Neural cell (in vitro differentiated cells): Measurements from ENCODE around the gene ARHGAP4.

ENCODE experiments used
- EP300 ChIP-seq: fragments of 450-650 bp; conservative IDR thresholded peaks from 2 replicates; pipeline ENCODE4 v1.6.1; 2014; ENCODE audit warnings: antibody characterized with exemption, mild to moderate bottlenecking, moderate library complexity; ENCODE audit not compliant: poor library complexity, severe bottlenecking
- POLR2AphosphoS5 ChIP-seq: IDR thresholded peaks from 2 replicates; pipeline ENCODE4 v1.6.1; 2012
- RAD21 ChIP-seq: fragments of 450-650 bp; conservative IDR thresholded peaks from 2 replicates; pipeline ENCODE4 v1.6.1; 2014; ENCODE audit warnings: antibody characterized with exemption, mild to moderate bottlenecking, moderate library complexity
- TAF1 ChIP-seq: IDR thresholded peaks from 2 replicates; pipeline ENCODE4 v1.6.1; 2012; ENCODE audit warnings: low read depth
- TF ChIP-seq, protein P1 (sequence below): fragments of 450-650 bp; IDR thresholded peaks from 2 replicates; pipeline ENCODE4 v1.5.1; 2014; ENCODE audit warnings: antibody characterized with exemption, mild to moderate bottlenecking, moderate library complexity; ENCODE audit not compliant: poor library complexity, severe bottlenecking

GRCh38 chrX:153924149-153924861 is 1.8 kb downstream of the ARHGAP4 start:
- TF ChIP-seq, protein P1, sequence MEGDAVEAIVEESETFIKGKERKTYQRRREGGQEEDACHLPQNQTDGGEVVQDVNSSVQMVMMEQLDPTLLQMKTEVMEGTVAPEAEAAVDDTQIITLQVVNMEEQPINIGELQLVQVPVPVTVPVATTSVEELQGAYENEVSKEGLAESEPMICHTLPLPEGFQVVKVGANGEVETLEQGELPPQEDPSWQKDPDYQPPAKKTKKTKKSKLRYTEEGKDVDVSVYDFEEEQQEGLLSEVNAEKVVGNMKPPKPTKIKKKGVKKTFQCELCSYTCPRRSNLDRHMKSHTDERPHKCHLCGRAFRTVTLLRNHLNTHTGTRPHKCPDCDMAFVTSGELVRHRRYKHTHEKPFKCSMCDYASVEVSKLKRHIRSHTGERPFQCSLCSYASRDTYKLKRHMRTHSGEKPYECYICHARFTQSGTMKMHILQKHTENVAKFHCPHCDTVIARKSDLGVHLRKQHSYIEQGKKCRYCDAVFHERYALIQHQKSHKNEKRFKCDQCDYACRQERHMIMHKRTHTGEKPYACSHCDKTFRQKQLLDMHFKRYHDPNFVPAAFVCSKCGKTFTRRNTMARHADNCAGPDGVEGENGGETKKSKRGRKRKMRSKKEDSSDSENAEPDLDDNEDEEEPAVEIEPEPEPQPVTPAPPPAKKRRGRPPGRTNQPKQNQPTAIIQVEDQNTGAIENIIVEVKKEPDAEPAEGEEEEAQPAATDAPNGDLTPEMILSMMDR: peak; percentile 31
- no peak for TF ChIP-seq TAF1
- TF ChIP-seq EP300: no peak
- peak; percentile 38 for TF ChIP-seq RAD21
- no peak for TF ChIP-seq POLR2AphosphoS5
